Stomach (tissue), 4 donors: Measurements from ENCODE around the gene PXYLP1.

ENCODE experiments used
- CTCF ChIP-seq, 7 experiments: fragments of 450-650 bp in 4 of 7; fragments of 200-600 bp in 3 of 7; sonication (generic) in 3 of 7; IDR thresholded peaks; one replicate each; pipeline ENCODE4 v1.5.1; 2016 to 2019; ENCODE audit warnings: antibody characterized with exemption in 7 of 7, control low read depth in 2 of 7, mild to moderate bottlenecking in 1 of 7
- EP300 ChIP-seq: sonication (generic); formaldehyde crosslinking; IDR thresholded peaks from one replicate; pipeline ENCODE4 v1.6.1; 2017; ENCODE audit warnings: antibody characterized with exemption
- POLR2AphosphoS5 ChIP-seq, 3 donors: sonication (generic); formaldehyde crosslinking; IDR thresholded peaks; one replicate each; pipeline ENCODE4 v1.6.1; 2016; ENCODE audit warnings: antibody characterized with exemption in 3 of 3

GRCh38 chr3:141253811-141254210, 22.2 kb downstream of the PXYLP1 start:
- TF ChIP-seq CTCF (IDR thresholded peaks at IDR 0.05): no peak
- TF ChIP-seq EP300: no peak
- no peak for TF ChIP-seq POLR2AphosphoS5 (IDR thresholded peaks at IDR 0.05)
